K562 (cell line): ENCODE measurements around the gene GMDS. TPM values are rescaled to one million over a fixed set of nuclear protein-coding genes. Genes with fewer than 3 reads are reported as not detected.

Experiments
- ATAC-seq: fragments of 200-7000 bp; cut with Tn5 transposase; 3 replicates; pipeline ENCODE4 v1.9.1; 2020; ENCODE audit warnings: moderate library complexity
- BruUV-seq: library from RNA; stranded (reverse); fragments of 400-500 nt; replicated peaks from 2 replicates; lab custom pipeline; 2021; lab: Mats Ljungman, UMichigan
- CTCF ChIA-PET: fragments of 300-600 bp; formaldehyde crosslinking; extraction: SDS; loops from one replicate; lab custom pipeline; 2021; ENCODE audit warnings: low intra/inter-chr PET ratio; lab: Yijun Ruan, JAX
- POLR2A ChIA-PET: fragments of 300-600, 350-650 bp; sonication (Branson Sonifier 250); formaldehyde crosslinking; extraction: SDS; loops from one replicate; lab custom pipeline; 2021; ENCODE audit warnings: antibody characterized with exemption, inconsistent platforms; lab: Yijun Ruan, JAX
- DNase-seq, 4 experiments: peaks; one replicate each; pipeline versions ENCODE4 v3.0.0 to v3.0.0-alpha.2; 2011 to 2018; ENCODE audit warnings: low spot score in 3 of 4, mixed read lengths in 3 of 4; ENCODE audit errors: extremely low read depth in 1 of 4
- FAIRE-seq: peaks from 2 replicates; lab custom pipeline; 2011; peaks lifted over from hg19 to GRCh38; lab: Jason Lieb, UNC
- H2AFZ ChIP-seq: 2 replicates; pipeline ENCODE4 v1.6.0; 2011; ENCODE audit warnings: low read depth, low read length, control low read depth, inconsistent platforms
- H3K27ac ChIP-seq: fragments of 200-600 bp; 3 replicates; pipeline ENCODE4 v1.8.0; 2011; ENCODE audit warnings: low read depth, mild to moderate bottlenecking, control low read depth, inconsistent platforms, low read length, moderate library complexity, mixed read lengths; ENCODE audit errors: extremely low read depth
- H3K27me3 ChIP-seq, 2 experiments: fragments of 300-600 bp in 1 of 2; 2 replicates in 1 of 2; 3 replicates in 1 of 2; pipeline versions ENCODE4 v1.6.0 to v1.8.0; 2011; ENCODE audit warnings: inconsistent platforms in 2 of 2, low read length in 2 of 2, mild to moderate bottlenecking in 1 of 2, mixed read lengths in 1 of 2, moderate library complexity in 1 of 2; ENCODE audit not compliant: control insufficient read depth in 2 of 2, insufficient read depth in 2 of 2
- H3K36me3 ChIP-seq: fragments of 300-600 bp; 3 replicates; pipeline ENCODE4 v1.8.0; 2011; ENCODE audit warnings: mild to moderate bottlenecking, low read length, inconsistent platforms; ENCODE audit not compliant: control insufficient read depth, insufficient read depth
- H3K4me1 ChIP-seq, 2 experiments: fragments of 200-600 bp in 1 of 2; replicated peaks in 1 of 2; 2 replicates in 1 of 2; 3 replicates in 1 of 2; pipeline versions ENCODE4 v1.5.1 to v1.8.0; 2011; ENCODE audit warnings: inconsistent platforms in 2 of 2, low read length in 2 of 2, mild to moderate bottlenecking in 1 of 2, mixed read lengths in 1 of 2, moderate library complexity in 1 of 2; ENCODE audit not compliant: control insufficient read depth in 2 of 2, insufficient read depth in 2 of 2
- H3K4me2 ChIP-seq: 2 replicates; pipeline ENCODE4 v1.6.1; 2011; ENCODE audit warnings: low read length, control low read depth, inconsistent platforms, mixed read lengths; ENCODE audit not compliant: insufficient read depth
- H3K4me3 ChIP-seq: fragments of 200-600 bp; sonication (generic), shearing (Covaris generic); 2 replicates; pipeline ENCODE4 v1.5.1; 2016; ENCODE audit warnings: control low read depth, inconsistent platforms
- H3K79me2 ChIP-seq: fragments of 200-600 bp; 3 replicates; pipeline ENCODE4 v1.8.0; 2011; ENCODE audit warnings: low read length, inconsistent platforms; ENCODE audit not compliant: control insufficient read depth, insufficient read depth
- H3K9ac ChIP-seq, 2 experiments: 2 replicates each; pipeline versions ENCODE4 v1.6.0 to v1.6.1; 2011; ENCODE audit warnings: low read depth in 2 of 2, low read length in 2 of 2, control low read depth in 1 of 2, inconsistent platforms in 1 of 2, mild to moderate bottlenecking in 1 of 2, mixed read lengths in 1 of 2; ENCODE audit not compliant: insufficient read depth in 1 of 2
- H3K9me1 ChIP-seq: one replicate; pipeline ENCODE4 v1.6.0; 2011; ENCODE audit warnings: inconsistent platforms, mild to moderate bottlenecking, low read length, moderate library complexity; ENCODE audit not compliant: control insufficient read depth, insufficient read depth
- H3K9me3 ChIP-seq: replicated peaks from 2 replicates; pipeline ENCODE4 v1.5.1; 2011; ENCODE audit warnings: low read depth, low read length, inconsistent platforms; ENCODE audit not compliant: control insufficient read depth, insufficient read depth
- H4K20me1 ChIP-seq: replicated peaks from 2 replicates; pipeline ENCODE4 v1.6.1; 2011; ENCODE audit warnings: low read length, inconsistent platforms, mixed read lengths; ENCODE audit not compliant: control insufficient read depth, insufficient read depth
- CHD4 ChIP-seq: fragments of 200-600 bp; sonication (generic); IDR thresholded peaks from 3 replicates; pipeline ENCODE4 v1.6.1; 2012; ENCODE audit warnings: low read depth, mild to moderate bottlenecking, mixed read lengths, low read length, inconsistent platforms; ENCODE audit not compliant: insufficient read depth, insufficient replicate concordance, poor library complexity, severe bottlenecking
- ESRRB ChIP-seq: fragments of 250-450 bp; sonication (Bioruptor Pico); IDR thresholded peaks from 2 replicates; pipeline ENCODE4 v1.5.0; 2020; ENCODE audit warnings: mild to moderate bottlenecking, moderate library complexity, borderline replicate concordance
- GTF2A2 ChIP-seq: IDR thresholded peaks from 2 replicates; pipeline ENCODE4 v1.6.1; 2016; ENCODE audit warnings: mild to moderate bottlenecking, missing genetic modification characterization, missing compliant biosample characterization
- GTF3C2 ChIP-seq: IDR thresholded peaks from 3 replicates; pipeline ENCODE4 v1.6.1; 2011; ENCODE audit warnings: borderline replicate concordance, mild to moderate bottlenecking, moderate library complexity; ENCODE audit not compliant: insufficient read length; ENCODE audit errors: extremely low read depth
- HSF4 ChIP-seq: fragments of 250-450 bp; sonication (Bioruptor Pico); IDR thresholded peaks from 2 replicates; pipeline ENCODE4 v2.1.2; 2022; ENCODE audit warnings: mild to moderate bottlenecking, moderate library complexity, borderline replicate concordance
- POLR2A ChIP-seq: fragments of 450-650 bp; conservative IDR thresholded peaks from 2 replicates; pipeline ENCODE4 v1.6.1; 2016
- PYGO2 ChIP-seq: fragments of 450-650 bp; IDR thresholded peaks from 2 replicates; pipeline ENCODE4 v1.6.1; 2016; ENCODE audit warnings: mild to moderate bottlenecking, missing genetic modification characterization, moderate library complexity, missing compliant biosample characterization
- SIX5 ChIP-seq, 2 experiments: IDR thresholded peaks; 2 replicates each; pipeline ENCODE4 v1.6.1; 2011; ENCODE audit warnings: low read length in 2 of 2, borderline replicate concordance in 1 of 2, low read depth in 1 of 2, mild to moderate bottlenecking in 1 of 2, moderate library complexity in 1 of 2; ENCODE audit not compliant: insufficient read depth in 1 of 2
- STAG1 ChIP-seq: sonication (generic); formaldehyde crosslinking; IDR thresholded peaks from 2 replicates; pipeline ENCODE4 v1.5.0; 2020; ENCODE audit warnings: missing genetic modification reagents, borderline replicate concordance
- TEAD2 ChIP-seq: fragments of 450-650 bp; IDR thresholded peaks from 2 replicates; pipeline ENCODE4 v1.6.1; 2016; ENCODE audit warnings: missing genetic modification characterization, control low read depth, missing compliant biosample characterization
- TOE1 ChIP-seq, 2 experiments: fragments of 450-650 bp in 1 of 2; sonication (generic) in 1 of 2; formaldehyde crosslinking in 1 of 2; IDR thresholded peaks; 2 replicates each; pipeline versions ENCODE4 v1.7.1 to v1.8.0; 2016 to 2022; ENCODE audit warnings: borderline replicate concordance in 2 of 2, mild to moderate bottlenecking in 2 of 2, antibody characterized with exemption in 1 of 2, inconsistent platforms in 1 of 2, low read depth in 1 of 2, missing genetic modification reagents in 1 of 2, moderate library complexity in 1 of 2
- ZNF707 ChIP-seq: fragments of 250-450 bp; sonication (Bioruptor Pico); conservative IDR thresholded peaks from 2 replicates; pipeline ENCODE4 v1.8.0; 2022; ENCODE audit warnings: inconsistent platforms, mild to moderate bottlenecking, moderate library complexity
- WGBS: fragments of 100-300 bp; shearing (Covaris generic); methylation state at CpG from one replicate; pipeline ENCODE4 v1.1.6; 2016; ENCODE audit warnings: low coverage, mixed read lengths; ENCODE audit not compliant: insufficient coverage; ENCODE audit errors: missing lambda C conversion rate; 5-methylcytosine and 5-hydroxymethylcytosine counted together
- in situ Hi-C: fragments of 300-500 bp; cut with MboI; formaldehyde crosslinking; loops from 4 replicates; pipeline ENCODE4 v1.15.0; 2018; ENCODE audit warnings: inconsistent platforms, mixed read lengths
- intact Hi-C: fragments of 100-400 bp; cut with micrococcal nuclease; formaldehyde crosslinking; loops from 2 replicates; pipeline ENCODE4 v1.14.2; 2022
- polyA plus RNA-seq, 8 experiments: library from polyadenylated mRNA; depleted of rRNA in 4 of 8; stranded (reverse) in 5 of 8; unstranded in 3 of 8; fragments of >200 nt; fragmentation: Nextera tagmentation in 2 of 8; fragmentation: Illumina TruSeq in 1 of 8; extraction: Ambion mirVana in 2 of 8; extraction: Trizol in 1 of 8; gene quantifications; 2 replicates each; pipeline versions ENCODE4 v1.2.1 to v1.2.3, GENCODE V29; 2011 to 2014; ENCODE audit warnings: inconsistent platforms in 1 of 8, missing spikeins in 1 of 8
- total RNA-seq, 7 experiments: library from RNA; depleted of rRNA in 6 of 7; stranded (reverse); fragments of >200 nt in 6 of 7; fragmentation: Illumina TruSeq in 2 of 7; extraction: Trizol in 2 of 7; gene quantifications; 2 replicates each; pipeline versions ENCODE4 v1.2.1 to v1.2.3, GENCODE V29; 2011 to 2021; ENCODE audit warnings: low replicate concordance in 1 of 7
- TF ChIP-seq, protein P1 (sequence below): sonication (generic); formaldehyde crosslinking; IDR thresholded peaks from 2 replicates; pipeline ENCODE4 v1.8.0; 2022; ENCODE audit warnings: mild to moderate bottlenecking, low read depth, missing genetic modification reagents

GMDS gene
- total and polyA plus RNA-seq, 9 of the 15 experiments (the other 6 are each of a cell fraction or from before 2014, with no cell fraction given), result 0.48 to 31.8 (median 13.4) TPM

DNA sequence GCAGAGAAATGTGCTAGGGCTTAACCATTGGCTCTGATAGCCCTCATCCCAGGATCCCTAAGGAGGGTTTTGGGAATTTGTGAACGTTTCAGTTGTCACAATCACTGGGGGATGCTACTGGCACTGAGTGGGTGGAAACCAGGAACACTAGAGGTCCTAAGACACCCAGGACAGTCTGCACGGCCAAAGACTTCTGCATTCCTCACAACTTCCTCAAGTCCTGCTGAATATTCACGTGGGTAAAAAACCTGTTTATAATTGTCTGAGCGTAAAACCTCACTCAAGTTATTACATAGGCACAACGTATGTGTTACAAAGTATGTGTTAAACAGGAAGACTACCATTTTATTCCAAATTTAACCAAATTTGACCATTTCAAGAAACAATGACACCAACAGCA, 52.4 kb downstream of the GMDS start (continued):
- TF ChIP-seq CHD4, result no peak
- no peak for TF ChIP-seq TEAD2
- TF ChIP-seq GTF3C2, result no peak
- no peak for TF ChIP-seq STAG1 (CRISPR knock-in tag)
- TF ChIP-seq, protein P1, sequence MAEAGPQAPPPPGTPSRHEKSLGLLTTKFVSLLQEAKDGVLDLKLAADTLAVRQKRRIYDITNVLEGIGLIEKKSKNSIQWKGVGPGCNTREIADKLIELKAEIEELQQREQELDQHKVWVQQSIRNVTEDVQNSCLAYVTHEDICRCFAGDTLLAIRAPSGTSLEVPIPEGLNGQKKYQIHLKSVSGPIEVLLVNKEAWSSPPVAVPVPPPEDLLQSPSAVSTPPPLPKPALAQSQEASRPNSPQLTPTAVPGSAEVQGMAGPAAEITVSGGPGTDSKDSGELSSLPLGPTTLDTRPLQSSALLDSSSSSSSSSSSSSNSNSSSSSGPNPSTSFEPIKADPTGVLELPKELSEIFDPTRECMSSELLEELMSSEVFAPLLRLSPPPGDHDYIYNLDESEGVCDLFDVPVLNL (CRISPR knock-in tag), result no peak

DNA sequence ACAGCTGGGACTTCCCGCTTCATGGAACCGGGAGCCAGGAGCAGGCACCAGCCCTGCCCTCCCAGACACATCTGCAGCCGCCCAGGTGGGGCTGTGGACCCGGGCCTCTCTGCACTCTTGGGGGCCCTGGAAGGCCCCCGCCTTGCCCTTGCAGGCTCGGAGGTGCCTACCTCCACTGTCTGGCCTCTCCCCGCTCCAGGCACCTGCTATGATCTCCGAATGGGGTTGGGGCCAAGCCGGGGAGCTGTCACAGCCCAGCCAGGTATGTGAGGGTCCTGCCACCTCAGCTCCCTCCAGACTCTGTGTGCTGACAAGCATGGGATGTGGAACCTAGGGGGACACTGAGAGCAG, 54.0 kb downstream of the GMDS start:
- in situ Hi-C loops, result no loop called here
- no peak for ATAC-seq

More for the DNA sequence above, 54.0 kb downstream of the GMDS start:
- no peak overlapping the region for H3K27ac ChIP-seq
- BruUV-seq, result no TSS peak
- WGBS, result 12% methylated on average over 9 of the region's 9 CpGs
- intact Hi-C loops, result no loop called here
- no peak overlapping the region for H3K4me3 ChIP-seq
- ChIA-PET CTCF (no interaction called here), POLR2A (no interaction called here)
- H2AFZ ChIP-seq, result no peak overlapping the region
- DNase-seq, result no peak
- H4K20me1 ChIP-seq, result peaks cover 10% of the 10 kb centered on the region
- H3K4me2 ChIP-seq, result no peak overlapping the region
- peaks cover 0 to 5% of the 10 kb centered on the region in 2 experiments; a peak in 1 of 5 replicates for H3K4me1 ChIP-seq
- FAIRE-seq, result no peak
- H3K79me2 ChIP-seq, result no peaks in the 10 kb centered on the region
- H3K27me3 ChIP-seq, result peaks cover 5 to 18% of the 10 kb centered on the region in 2 experiments; a peak in 2 of 5 replicates
- no peaks in the 10 kb centered on the region for H3K9me3 ChIP-seq
- TF ChIP-seq ZNF707 (CRISPR knock-in tag) (no peak), ESRRB (no peak), SIX5 (IDR thresholded peaks at IDR 0.05; ENCODE audit: borderline replicate concordance in 1 of 2, insufficient read depth in 1 of 2, low read depth in 1 of 2, low read length in 2 of 2) (no peak), GTF2A2 (tag) (no peak), HSF4 (CRISPR knock-in tag) (no peak), PYGO2 (no peak), POLR2A (no peak), TOE1 (IDR thresholded peaks at IDR 0.05; ENCODE audit: borderline replicate concordance) (no peak), TOE1 (CRISPR knock-in tag; IDR thresholded peaks at IDR 0.05; ENCODE audit: borderline replicate concordance, low read depth) (no peak)
- H3K9me1 ChIP-seq, result no peaks in the 10 kb centered on the region
- no peaks in the 10 kb centered on the region for H3K36me3 ChIP-seq
- no peak overlapping the region for H3K9ac ChIP-seq
